T-helper 2 cell treated with Interferon-gamma antibody and Interleukin-4, amounts not matched to agents 5 μg/mL and 100 μg/mL, for 36 hours (primary cell): ENCODE data around the gene HBE1.

Source experiments
- DNase-seq: peaks from one replicate; pipeline ENCODE4 v3.0.0; 2021; ENCODE audit warnings: low spot score
- H3K27ac Mint-ChIP-seq: one replicate; pipeline ENCODE4 v1.8.0; 2021; ENCODE audit warnings: mild to moderate bottlenecking, mixed read lengths
- H3K27me3 Mint-ChIP-seq: one replicate; pipeline ENCODE4 v1.8.0; 2021; ENCODE audit warnings: low read depth, mixed read lengths
- H3K36me3 Mint-ChIP-seq: one replicate; pipeline ENCODE4 v1.8.0; 2021; ENCODE audit warnings: low read depth, mixed read lengths
- H3K4me1 Mint-ChIP-seq: one replicate; pipeline ENCODE4 v1.8.0; 2021; ENCODE audit warnings: low read depth, mixed read lengths
- H3K4me3 Mint-ChIP-seq: one replicate; pipeline ENCODE4 v1.8.0; 2022; ENCODE audit warnings: mild to moderate bottlenecking, moderate library complexity, mixed read lengths
- H3K9me3 Mint-ChIP-seq: one replicate; pipeline ENCODE4 v1.8.0; 2021; ENCODE audit warnings: mixed read lengths

Gene HBE1

GRCh38 chr11:5241458-5241857 lies 28.3 kb downstream of the HBE1 start:
- no peaks in the 10 kb centered on the region for H3K9me3 Mint-ChIP-seq
- DNase-seq = no peak
- H3K27ac Mint-ChIP-seq = no peak overlapping the region
- no peak overlapping the region for H3K4me3 Mint-ChIP-seq
- no peaks in the 10 kb centered on the region for H3K36me3 Mint-ChIP-seq
- H3K27me3 Mint-ChIP-seq = peaks cover 15% of the 10 kb centered on the region
- no peaks in the 10 kb centered on the region for H3K4me1 Mint-ChIP-seq

GRCh38 chr11:5240458-5240857 lies 29.3 kb downstream of the HBE1 start:
- H3K9me3 Mint-ChIP-seq = no peaks in the 10 kb centered on the region
- no peak overlapping the region for H3K4me3 Mint-ChIP-seq
- no peaks in the 10 kb centered on the region for H3K36me3 Mint-ChIP-seq
- H3K4me1 Mint-ChIP-seq = peaks cover under 1% of the 10 kb centered on the region
- no peak overlapping the region for H3K27ac Mint-ChIP-seq
- peaks cover 21% of the 10 kb centered on the region for H3K27me3 Mint-ChIP-seq
- DNase-seq = no peak

DNA sequence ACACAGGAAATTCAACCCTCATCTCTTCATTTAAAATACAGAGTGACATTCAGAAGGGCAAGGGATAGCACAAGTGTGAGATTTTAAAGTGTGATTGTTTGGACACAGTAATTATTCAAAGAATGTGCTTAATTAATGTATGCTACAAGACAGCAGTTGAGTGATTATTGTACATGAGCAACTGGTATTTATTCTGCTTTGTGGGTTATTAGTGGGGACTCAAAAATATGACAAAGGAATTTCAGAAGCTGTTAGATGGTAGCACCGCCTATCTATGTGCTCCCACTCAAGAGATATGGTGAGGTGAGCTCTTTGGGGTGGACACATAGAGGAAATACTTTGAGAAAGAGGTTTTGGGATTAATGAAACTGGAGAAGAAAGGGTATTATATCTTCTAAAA lies 29.7 kb downstream of the HBE1 start:
- H3K36me3 Mint-ChIP-seq = no peaks in the 10 kb centered on the region
- H3K27ac Mint-ChIP-seq = no peak overlapping the region
- no peak overlapping the region for H3K4me3 Mint-ChIP-seq
- H3K4me1 Mint-ChIP-seq = peaks cover 4% of the 10 kb centered on the region
- H3K27me3 Mint-ChIP-seq = peaks cover 24% of the 10 kb centered on the region
- DNase-seq = no peak
- no peaks in the 10 kb centered on the region for H3K9me3 Mint-ChIP-seq

DNA sequence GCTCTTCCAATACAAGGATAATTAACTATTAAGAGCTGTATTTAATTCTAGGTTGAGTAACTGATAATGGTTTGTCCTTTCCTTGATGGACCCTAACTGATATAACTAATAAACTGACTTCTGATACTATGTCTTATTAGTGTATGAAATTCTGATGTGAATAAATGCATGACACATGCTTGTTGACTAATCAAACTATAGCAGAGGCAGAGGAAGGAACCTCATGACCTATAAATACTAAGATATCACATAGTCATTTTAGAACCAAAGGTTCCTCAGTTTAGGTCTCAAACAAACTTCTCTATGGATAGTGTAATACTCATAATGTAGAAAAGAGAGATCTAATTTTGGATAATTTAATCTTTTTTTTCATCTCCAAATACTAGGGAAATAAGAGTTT lies 30.7 kb downstream of the HBE1 start:
- Mint-ChIP-seq H3K36me3 (no peaks in the 10 kb centered on the region), H3K27ac (no peak overlapping the region), H3K4me1 (peaks cover 10% of the 10 kb centered on the region), H3K27me3 (peaks cover 21% of the 10 kb centered on the region), H3K4me3 (no peak overlapping the region), H3K9me3 (no peaks in the 10 kb centered on the region)
- DNase-seq = no peak

DNA sequence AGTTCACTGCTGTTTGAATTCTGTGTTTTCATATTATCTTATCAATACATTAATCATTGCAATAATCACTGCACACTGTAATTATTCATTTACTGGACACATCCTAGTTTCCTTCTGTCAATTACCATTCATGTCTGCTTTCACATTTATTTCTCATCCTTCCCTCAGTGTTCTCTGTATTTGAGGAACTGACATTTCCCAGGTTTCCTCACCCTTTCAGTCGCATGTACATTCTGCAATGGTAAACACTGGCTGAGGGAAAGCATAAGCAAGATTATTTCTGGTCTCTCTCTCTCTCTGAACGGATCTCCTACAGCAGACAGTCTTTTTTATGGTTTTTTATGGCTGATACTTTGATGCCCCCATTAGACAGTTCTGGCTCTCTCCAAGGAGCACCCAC lies 31.3 kb downstream of the HBE1 start:
- H3K4me1 Mint-ChIP-seq = peaks cover 13% of the 10 kb centered on the region
- peaks cover 22% of the 10 kb centered on the region for H3K27me3 Mint-ChIP-seq
- no peaks in the 10 kb centered on the region for H3K36me3 Mint-ChIP-seq
- no peak overlapping the region for H3K27ac Mint-ChIP-seq
- no peak overlapping the region for H3K4me3 Mint-ChIP-seq
- no peak for DNase-seq
- H3K9me3 Mint-ChIP-seq = no peaks in the 10 kb centered on the region

DNA sequence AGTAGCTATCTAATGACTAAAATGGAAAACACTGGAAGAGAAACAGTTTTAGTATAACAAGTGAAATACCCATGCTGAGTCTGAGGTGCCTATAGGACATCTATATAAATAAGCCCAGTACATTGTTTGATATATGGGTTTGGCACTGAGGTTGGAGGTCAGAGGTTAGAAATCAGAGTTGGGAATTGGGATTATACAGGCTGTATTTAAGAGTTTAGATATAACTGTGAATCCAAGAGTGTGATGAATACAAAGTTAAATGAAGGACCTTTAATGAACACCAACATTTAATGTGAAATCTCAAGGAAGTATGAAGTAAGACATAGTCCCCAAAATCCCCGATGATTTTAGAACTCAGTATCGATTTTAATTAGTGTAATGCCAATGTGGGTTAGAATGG lies 32.3 kb downstream of the HBE1 start:
- Mint-ChIP-seq H3K4me1 (peaks cover 13% of the 10 kb centered on the region), H3K9me3 (no peaks in the 10 kb centered on the region), H3K36me3 (no peaks in the 10 kb centered on the region), H3K27ac (no peak overlapping the region), H3K27me3 (peaks cover 24% of the 10 kb centered on the region), H3K4me3 (no peak overlapping the region)
- DNase-seq = no peak

DNA sequence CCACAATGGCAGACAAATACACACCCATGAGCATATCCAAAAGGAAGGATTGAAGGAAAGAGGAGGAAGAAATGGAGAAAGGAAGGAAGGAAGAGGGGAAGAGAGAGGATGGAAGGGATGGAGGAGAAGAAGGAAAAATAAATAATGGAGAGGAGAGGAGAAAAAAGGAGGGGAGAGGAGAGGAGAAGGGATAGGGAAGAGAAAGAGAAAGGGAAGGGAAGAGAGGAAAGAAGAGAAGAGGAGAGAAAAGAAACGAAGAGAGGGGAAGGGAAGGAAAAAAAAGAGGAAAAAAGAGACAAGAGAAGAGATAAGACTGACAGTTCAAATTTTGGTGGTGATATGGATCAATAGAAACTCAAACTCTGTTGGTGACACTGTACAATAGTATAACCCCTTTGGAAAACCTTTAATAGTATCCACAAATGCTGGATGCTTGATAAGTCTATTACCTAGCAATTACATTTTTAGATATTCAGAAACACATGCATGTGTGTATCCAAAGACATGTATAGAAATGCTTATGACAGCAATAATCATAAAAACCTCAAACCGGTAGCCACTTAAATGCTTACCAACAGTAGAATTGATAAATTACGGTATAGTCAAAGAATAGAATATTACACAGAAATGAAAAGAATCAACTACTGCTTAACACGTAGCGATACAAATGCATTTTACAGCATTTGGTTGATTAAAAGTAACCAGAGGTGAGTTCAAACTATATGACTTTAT lies 34.2 kb downstream of the HBE1 start:
- H3K4me1 Mint-ChIP-seq = peaks cover 13% of the 10 kb centered on the region
- no peak overlapping the region for H3K4me3 Mint-ChIP-seq
- no peaks in the 10 kb centered on the region for H3K9me3 Mint-ChIP-seq
- DNase-seq = no peak
- peaks cover 24% of the 10 kb centered on the region for H3K27me3 Mint-ChIP-seq
- H3K27ac Mint-ChIP-seq = no peak overlapping the region
- H3K36me3 Mint-ChIP-seq = no peaks in the 10 kb centered on the region

GRCh38 chr11:5234381-5234834 lies 35.3 kb downstream of the HBE1 start, which contains the start of gene HBD:
TSS of gene HBD (minus strand) at chr11:5234483. CDS start at chr11:5234433, 50 bp downstream.
- Mint-ChIP-seq H3K27ac (peak within 1 kb of the TSS; percentile 17), H3K9me3 (no peaks in the 10 kb centered on the region), H3K36me3 (no peaks in the 10 kb centered on the region), H3K4me1 (peaks cover 13% of the 10 kb centered on the region), H3K27me3 (peaks cover 21% of the 10 kb centered on the region), H3K4me3 (peak within 1 kb of the TSS; percentile 58)
- peak; percentile 5 for DNase-seq

DNA sequence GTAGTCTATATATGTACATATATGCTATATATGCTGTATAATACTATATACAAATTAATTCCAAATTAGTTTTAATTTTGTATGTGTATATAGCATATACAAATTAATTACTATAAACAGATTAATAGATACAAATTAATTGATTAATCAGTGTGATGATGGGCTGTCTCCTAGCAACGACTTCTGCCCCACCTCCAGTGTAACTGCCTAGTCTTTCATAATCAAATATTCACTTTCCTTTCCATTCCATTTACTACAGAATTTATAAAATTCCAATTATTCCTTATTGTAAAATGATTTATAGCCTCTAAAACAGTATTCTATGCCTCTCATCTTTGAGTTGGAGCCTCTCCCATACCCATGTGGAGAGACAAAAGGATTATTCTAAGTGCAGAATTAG lies 36.4 kb downstream of the HBE1 start:
- no peak for DNase-seq
- Mint-ChIP-seq H3K27me3 (peaks cover 18% of the 10 kb centered on the region), H3K9me3 (no peaks in the 10 kb centered on the region), H3K4me3 (no peak overlapping the region), H3K4me1 (peaks cover 13% of the 10 kb centered on the region), H3K27ac (no peak overlapping the region), H3K36me3 (no peaks in the 10 kb centered on the region)

- Mint-ChIP-seq H3K9me3 (no peaks in the 10 kb centered on the region), H3K27ac (no peak overlapping the region), H3K4me1 (peaks cover 13% of the 10 kb centered on the region), H3K27me3 (peaks cover 18% of the 10 kb centered on the region), H3K36me3 (no peaks in the 10 kb centered on the region), H3K4me3 (no peak overlapping the region)
- no peak for DNase-seq
These were observed 36.9 kb downstream of the HBE1 start for GRCh38 chr11:5232821-5233220.

DNA sequence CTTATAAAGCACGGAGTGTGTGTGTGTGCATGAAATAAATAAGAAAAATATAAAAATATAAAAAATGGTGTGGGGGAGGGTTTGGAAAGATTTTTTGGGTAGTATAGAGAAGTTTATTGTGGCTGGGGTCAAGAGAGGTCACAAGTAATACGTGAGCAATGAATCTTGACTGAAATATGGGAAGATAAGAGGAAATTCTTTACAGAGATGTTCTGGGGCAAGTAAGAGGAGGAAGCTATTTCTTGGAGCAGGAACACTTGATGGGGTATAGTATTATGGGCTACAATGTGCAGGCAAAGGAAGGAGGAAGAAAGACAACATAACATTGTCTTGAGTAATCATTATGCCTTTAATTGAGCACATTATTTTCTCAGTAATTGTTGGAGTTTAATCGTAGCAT lies 37.6 kb downstream of the HBE1 start:
- no peak overlapping the region for H3K4me3 Mint-ChIP-seq

DNA sequence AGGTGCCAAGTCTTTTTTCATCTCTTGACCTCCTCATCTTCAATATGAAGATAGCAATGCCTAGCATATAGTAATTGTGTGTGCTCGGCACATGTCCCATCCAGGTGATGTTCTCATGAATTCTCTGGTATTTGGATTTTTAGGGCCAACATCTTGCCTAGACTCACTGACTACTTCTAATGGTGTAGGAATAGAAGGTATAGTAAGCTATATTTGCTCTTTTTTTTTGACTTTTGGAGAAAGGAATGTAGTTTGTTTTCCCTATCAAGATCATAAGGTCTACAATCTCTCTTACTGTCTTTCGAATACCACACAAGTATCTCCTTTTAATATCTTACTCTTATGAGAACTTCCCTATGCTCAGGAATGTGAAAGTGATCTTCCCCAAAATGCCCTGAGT lies 38.6 kb downstream of the HBE1 start:
- no peak overlapping the region for H3K4me3 Mint-ChIP-seq
- no peak for DNase-seq
- H3K36me3 Mint-ChIP-seq = no peaks in the 10 kb centered on the region
- peaks cover 9% of the 10 kb centered on the region for H3K27me3 Mint-ChIP-seq
- peaks cover 13% of the 10 kb centered on the region for H3K4me1 Mint-ChIP-seq
- H3K27ac Mint-ChIP-seq = no peak overlapping the region
- H3K9me3 Mint-ChIP-seq = no peaks in the 10 kb centered on the region

More for the DNA sequence above, 37.6 kb downstream of the HBE1 start:
- Mint-ChIP-seq H3K27ac (no peak overlapping the region), H3K36me3 (no peaks in the 10 kb centered on the region), H3K9me3 (no peaks in the 10 kb centered on the region), H3K27me3 (peaks cover 15% of the 10 kb centered on the region), H3K4me1 (peaks cover 13% of the 10 kb centered on the region)
- DNase-seq = no peak

DNA sequence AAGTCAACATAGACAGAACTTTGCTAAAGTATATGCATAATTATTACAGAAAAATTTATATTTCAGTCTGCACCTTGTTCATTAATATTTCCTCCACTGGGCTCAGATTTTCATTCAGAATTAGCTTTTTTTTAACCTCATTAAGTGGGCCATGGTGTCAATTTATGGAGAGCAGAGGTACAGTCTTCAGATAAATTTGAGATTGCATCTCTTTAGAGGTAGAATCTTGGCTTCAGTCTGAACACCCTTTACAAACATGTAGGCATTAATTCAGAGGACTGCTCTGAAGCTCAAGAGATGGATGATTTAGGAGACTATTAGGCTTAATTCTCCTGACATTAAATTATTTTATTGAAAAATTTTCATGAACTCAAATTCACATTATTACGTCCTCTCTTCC lies 39.5 kb downstream of the HBE1 start:
- Mint-ChIP-seq H3K27me3 (peaks cover 4% of the 10 kb centered on the region), H3K9me3 (no peaks in the 10 kb centered on the region), H3K4me1 (peaks cover 11% of the 10 kb centered on the region), H3K4me3 (no peak overlapping the region), H3K36me3 (no peaks in the 10 kb centered on the region), H3K27ac (no peak overlapping the region)
- no peak for DNase-seq

DNA sequence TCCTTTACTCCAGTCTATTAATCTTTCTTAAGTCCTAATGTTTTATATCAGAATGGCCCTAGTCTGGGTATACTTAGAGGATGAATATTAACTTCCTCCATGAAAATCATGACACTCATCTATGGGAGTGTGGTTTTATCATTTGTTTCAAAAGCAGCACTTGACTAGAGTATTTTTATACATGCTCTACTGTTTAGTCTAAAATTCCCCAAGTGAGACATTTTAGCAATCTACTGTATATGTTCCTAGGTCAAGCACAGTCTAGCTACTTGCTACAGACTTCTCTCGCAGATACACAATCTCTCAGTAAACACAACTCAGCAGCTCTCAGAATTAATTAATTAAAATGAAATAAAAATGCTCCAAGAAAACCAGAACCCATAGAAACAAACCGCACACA lies 39.9 kb downstream of the HBE1 start:
- H3K4me1 Mint-ChIP-seq = peaks cover 9% of the 10 kb centered on the region
- peaks cover 2% of the 10 kb centered on the region for H3K27me3 Mint-ChIP-seq
- no peak for DNase-seq
- no peaks in the 10 kb centered on the region for H3K9me3 Mint-ChIP-seq
- no peak overlapping the region for H3K4me3 Mint-ChIP-seq
- H3K27ac Mint-ChIP-seq = no peak overlapping the region
- no peaks in the 10 kb centered on the region for H3K36me3 Mint-ChIP-seq

GRCh38 chr11:5229356-5229755 lies 40.4 kb downstream of the HBE1 start:
- H3K27ac Mint-ChIP-seq = no peak overlapping the region
- H3K27me3 Mint-ChIP-seq = peaks cover 2% of the 10 kb centered on the region
- no peak for DNase-seq
- H3K4me1 Mint-ChIP-seq = peaks cover 5% of the 10 kb centered on the region
- no peaks in the 10 kb centered on the region for H3K36me3 Mint-ChIP-seq
- no peaks in the 10 kb centered on the region for H3K9me3 Mint-ChIP-seq
- H3K4me3 Mint-ChIP-seq = no peak overlapping the region
